ENCODE measurements around the gene TMEM190.

GRCh38 chr19:55341171-55341588, 35.4 kb upstream of the TMEM190 start:
- TF ChIP-seq POLR2A (IDR thresholded peaks at IDR 0.05), result no peak
- no peak for TF ChIP-seq CTCF (IDR thresholded peaks at IDR 0.05 in 8 of 11, conservative IDR thresholded peaks at IDR 0.05 in 3 of 11)
